HS-27A (cell line): ENCODE results near the gene NPNT.
A peak's percentile ranks its signal among the peaks of the same experiment; 100 is the strongest.

Source experiments
- DNase-seq: peaks from one replicate; pipeline ENCODE4 v3.0.0-alpha.2; 2012; ENCODE audit warnings: low read depth, missing footprints

Gene NPNT

GRCh38 chr4:105917171-105917685 is 22.0 kb downstream of the NPNT start:
- no peak for DNase-seq

- DNase-seq, result no peak
These were observed 26.0 kb downstream of the NPNT start for GRCh38 chr4:105921301-105921700.

GRCh38 chr4:105923497-105924238 is 28.4 kb downstream of the NPNT start:
- DNase-seq, result no peak

- no peak for DNase-seq
These were observed 29.1 kb downstream of the NPNT start for GRCh38 chr4:105924341-105924740.

GRCh38 chr4:105930698-105931097 is 35.4 kb downstream of the NPNT start:
- no peak for DNase-seq

GRCh38 chr4:105933083-105933482 is 37.8 kb downstream of the NPNT start:
- DNase-seq, result no peak

- DNase-seq, result no peak
These were observed 39.1 kb downstream of the NPNT start for GRCh38 chr4:105934386-105934785.

GRCh38 chr4:105936901-105937300 is 41.6 kb downstream of the NPNT start:
- no peak for DNase-seq

- no peak for DNase-seq
These were observed 42.5 kb downstream of the NPNT start for GRCh38 chr4:105937759-105938158.

- no peak for DNase-seq
These were observed 48.0 kb downstream of the NPNT start for GRCh38 chr4:105943234-105943633.

GRCh38 chr4:105944540-105944939 is 49.3 kb downstream of the NPNT start:
- DNase-seq, result peak; percentile 51

GRCh38 chr4:105946771-105947170 is 51.5 kb downstream of the NPNT start:
- no peak for DNase-seq

- DNase-seq, result no peak
These were observed 55.4 kb downstream of the NPNT start for GRCh38 chr4:105950701-105951100.

GRCh38 chr4:105951198-105951597 is 55.9 kb downstream of the NPNT start:
- DNase-seq, result no peak

GRCh38 chr4:105952591-105952990 is 57.3 kb downstream of the NPNT start:
- DNase-seq, result no peak

- DNase-seq, result no peak
These were observed 61.3 kb downstream of the NPNT start for GRCh38 chr4:105956569-105956968.

- DNase-seq, result no peak
These were observed 62.4 kb downstream of the NPNT start for GRCh38 chr4:105957680-105958079.

GRCh38 chr4:105963461-105964400 is 68.5 kb downstream of the NPNT start:
- no peak for DNase-seq

GRCh38 chr4:105965183-105965800 is 70.0 kb downstream of the NPNT start:
- no peak for DNase-seq

GRCh38 chr4:105966051-105966450 is 70.8 kb downstream of the NPNT start:
- peak; percentile 30 for DNase-seq

GRCh38 chr4:105967058-105967658 is 71.9 kb downstream of the NPNT start:
- DNase-seq, result no peak

- DNase-seq, result no peak
These were observed 74.3 kb downstream of the NPNT start for GRCh38 chr4:105969575-105969974.
